Fibroblast of skin of scalp (primary cell): ENCODE measurements around the gene ACR.
"Not testable (repeated sequence)": the region's sequence is repeated elsewhere in the genome, so short reads cannot be mapped to it uniquely, and the experiment has no call there.

Source experiments
- DNase-seq: peaks from one replicate; pipeline ENCODE4 v3.0.0-alpha.2; 2013

The ACR gene

GRCh38 chr22:50783033-50783879 lies 45.3 kb downstream of the ACR start, which contains the start of gene RABL2B:
Gene RABL2B (minus strand): TSS chr22:50783636. CDS start chr22:50782294, 1,342 bp downstream.
- peak; percentile 88 for DNase-seq

GRCh38 chr22:50783880-50784276 lies 45.9 kb downstream of the ACR start:
- DNase-seq, result not testable (repeated sequence)

GRCh38 chr22:50785289-50785688 lies 47.3 kb downstream of the ACR start:
- DNase-seq, result not testable (repeated sequence)

GRCh38 chr22:50786936-50787335 lies 48.9 kb downstream of the ACR start:
- not testable (repeated sequence) for DNase-seq
